Sigmoid colon (tissue), 7 donors: ENCODE measurements around the gene MYEOV. TPM values are rescaled to one million over a fixed set of nuclear protein-coding genes. Genes with fewer than 3 reads are reported as not detected.

ENCODE experiments used
- DNase-seq: peaks from one replicate; pipeline ENCODE4 v3.0.0-alpha.2; 2019
- H3K27ac ChIP-seq, 4 donors: fragments of 200-600 bp; sonication (generic); one replicate each; pipeline ENCODE4 v1.5.1; 2016 to 2019; ENCODE audit warnings: mild to moderate bottlenecking in 1 of 4
- H3K27me3 ChIP-seq, 3 donors: fragments of 200-600 bp; sonication (generic); one replicate each; pipeline ENCODE4 v1.5.1; 2019; ENCODE audit warnings: mild to moderate bottlenecking in 1 of 3
- H3K36me3 ChIP-seq, 4 donors: fragments of 200-600 bp; sonication (generic); one replicate each; pipeline ENCODE4 v1.5.1; 2016 to 2019
- H3K4me1 ChIP-seq, 4 donors: fragments of 200-600 bp; sonication (generic); one replicate each; pipeline ENCODE4 v1.5.1; 2017 to 2019
- H3K4me3 ChIP-seq, 4 donors: fragments of 200-600 bp; sonication (generic); one replicate each; pipeline ENCODE4 v1.5.1; 2017 to 2019; ENCODE audit warnings: mild to moderate bottlenecking in 2 of 4, moderate library complexity in 1 of 4
- H3K9me3 ChIP-seq, 4 donors: fragments of 200-600 bp in 3 of 4; sonication (generic) in 3 of 4; one replicate each; pipeline versions ENCODE4 v1.5.1 to v1.6.1; 2013 to 2019
- CTCF ChIP-seq, 4 experiments: fragments of 450-650 bp in 3 of 4; fragments of 200-600 bp in 1 of 4; IDR thresholded peaks; one replicate each; pipeline ENCODE4 v1.5.1; 2016 to 2019; ENCODE audit warnings: antibody characterized with exemption in 4 of 4, mild to moderate bottlenecking in 3 of 4, moderate library complexity in 2 of 4
- EP300 ChIP-seq, 4 donors: sonication (generic); formaldehyde crosslinking; IDR thresholded peaks; one replicate each; pipeline ENCODE4 v1.6.1; 2017; ENCODE audit warnings: antibody characterized with exemption in 4 of 4
- POLR2A ChIP-seq, 2 donors: fragments of 450-650 bp; IDR thresholded peaks; one replicate each; pipeline ENCODE4 v1.6.1; 2016; ENCODE audit warnings: antibody characterized with exemption in 2 of 2, mild to moderate bottlenecking in 2 of 2, moderate library complexity in 2 of 2
- POLR2AphosphoS5 ChIP-seq, 4 donors: sonication (generic); formaldehyde crosslinking; IDR thresholded peaks; one replicate each; pipeline ENCODE4 v1.6.1; 2017; ENCODE audit warnings: antibody characterized with exemption in 4 of 4
- WGBS, 2 donors: extraction: QIAGEN DNeasy Blood & Tissue Kit; methylation state at CpG; one replicate each; pipeline ENCODE4 v1.1.7; 2013; 5-methylcytosine and 5-hydroxymethylcytosine counted together
- intact Hi-C: fragments of 100-400 bp; cut with DNase I; formaldehyde crosslinking; loops from one replicate; pipeline ENCODE4 v1.15.1; 2023
- polyA plus RNA-seq, 3 donors: library from polyadenylated mRNA; stranded (reverse); fragments of 200-250 nt; gene quantifications; one replicate each; pipeline ENCODE4 v1.2.3, GENCODE V29; 2013
- total RNA-seq, 4 donors: library from RNA; depleted of rRNA; stranded (reverse); fragments of >200 nt; gene quantifications; one replicate each; pipeline ENCODE4 v1.1.0, GENCODE V29; 2016
- donor health status: healthy with polysubstance abuse.
- donor health status: Bipolar disorder and iron deficiency.
- donor health status: healthy.

Gene MYEOV
- total and polyA plus RNA-seq, 7 donors: 1.2 to 11.1 (median 10.1) TPM; not detected in 4

DNA sequence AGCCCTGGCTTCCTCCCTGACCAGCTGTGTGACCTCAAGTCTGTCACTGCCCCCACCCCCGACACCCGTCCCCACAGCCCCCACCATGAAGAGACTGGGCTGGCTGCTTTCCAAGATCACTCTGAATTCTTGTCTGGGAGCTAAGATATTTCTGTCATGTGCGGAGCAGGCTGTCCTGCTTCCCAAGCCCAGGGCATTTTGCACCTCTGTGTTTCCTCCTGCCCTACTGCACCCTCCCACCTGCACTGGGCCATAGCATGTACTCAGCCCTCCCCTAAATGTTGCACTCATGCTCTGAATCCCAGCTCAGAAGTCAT lies 30.3 kb upstream of the MYEOV start:
- WGBS, 2 donors: 73 to 83% methylated on average over 3 of the region's 3 CpGs
- Histone ChIP-seq H3K9me3 (peaks cover 0 to 7% (median 0%) of the 10 kb centered on the region in 4 donors), H3K4me1 (no peaks in the 10 kb centered on the region), H3K36me3 (no peaks in the 10 kb centered on the region), H3K4me3 (no peak overlapping the region), H3K27ac (no peak overlapping the region), H3K27me3 (peaks cover 0 to 4% (median 0%) of the 10 kb centered on the region in 3 donors)
- intact Hi-C loops: no loop called here
- TF ChIP-seq CTCF (IDR thresholded peaks at IDR 0.05) (no peak), EP300 (IDR thresholded peaks at IDR 0.05) (no peak), POLR2A (IDR thresholded peaks at IDR 0.05) (no peak), POLR2AphosphoS5 (IDR thresholded peaks at IDR 0.05) (no peak)
- no peak for DNase-seq

- H3K9me3 ChIP-seq: peaks cover 0 to 7% (median 0%) of the 10 kb centered on the region in 4 donors
- H3K4me1 ChIP-seq: no peaks in the 10 kb centered on the region
- intact Hi-C loops: no loop called here
- H3K27me3 ChIP-seq: peaks cover 0 to 4% (median 0%) of the 10 kb centered on the region in 3 donors
- H3K36me3 ChIP-seq: no peaks in the 10 kb centered on the region
- H3K27ac ChIP-seq: no peak overlapping the region
- WGBS, 2 donors: 91 to 94% methylated on average over 4 of the region's 4 CpGs
- DNase-seq: no peak
- TF ChIP-seq POLR2A (IDR thresholded peaks at IDR 0.05) (no peak), EP300 (IDR thresholded peaks at IDR 0.05) (no peak), CTCF (IDR thresholded peaks at IDR 0.05) (no peak), POLR2AphosphoS5 (IDR thresholded peaks at IDR 0.05) (no peak)
- no peak overlapping the region for H3K4me3 ChIP-seq
Observed at GRCh38 chr11:69264486-69264885, 29.5 kb upstream of the MYEOV start.

- Histone ChIP-seq H3K9me3 (peaks cover 0 to under 1% (median 0%) of the 10 kb centered on the region in 4 donors), H3K27me3 (peaks cover 0 to 4% (median 0%) of the 10 kb centered on the region in 3 donors), H3K4me1 (no peaks in the 10 kb centered on the region), H3K27ac (no peak overlapping the region), H3K36me3 (no peaks in the 10 kb centered on the region), H3K4me3 (no peak overlapping the region)
- TF ChIP-seq EP300 (IDR thresholded peaks at IDR 0.05): no peak
- no peak for TF ChIP-seq POLR2AphosphoS5 (IDR thresholded peaks at IDR 0.05)
- no peak for TF ChIP-seq CTCF (IDR thresholded peaks at IDR 0.05)
- no peak for TF ChIP-seq POLR2A (IDR thresholded peaks at IDR 0.05)
- intact Hi-C loops: no loop called here
- no peak for DNase-seq
- WGBS, 2 donors: 87 to 92% methylated on average over 6 of the region's 6 CpGs
Observed at GRCh38 chr11:69265210-69265609, 28.7 kb upstream of the MYEOV start.

- 77 to 88% methylated on average over 11 of the region's 11 CpGs for WGBS, 2 donors
- H3K4me1 ChIP-seq: no peaks in the 10 kb centered on the region
- DNase-seq: no peak
- H3K27ac ChIP-seq: no peak overlapping the region
- TF ChIP-seq CTCF (IDR thresholded peaks at IDR 0.05) (no peak), POLR2A (IDR thresholded peaks at IDR 0.05) (no peak), EP300 (IDR thresholded peaks at IDR 0.05) (no peak), POLR2AphosphoS5 (IDR thresholded peaks at IDR 0.05) (no peak)
- H3K9me3 ChIP-seq: no peaks in the 10 kb centered on the region
- H3K36me3 ChIP-seq: no peaks in the 10 kb centered on the region
- H3K4me3 ChIP-seq: no peak overlapping the region
- H3K27me3 ChIP-seq: peaks cover 0 to 4% (median 0%) of the 10 kb centered on the region in 3 donors
- intact Hi-C loops: no loop called here
Observed at GRCh38 chr11:69265911-69266510, 27.9 kb upstream of the MYEOV start.

- intact Hi-C loops: no loop called here
- H3K4me3 ChIP-seq: no peak overlapping the region
- H3K27me3 ChIP-seq: peaks cover 0 to 4% (median 0%) of the 10 kb centered on the region in 3 donors
- no peaks in the 10 kb centered on the region for H3K36me3 ChIP-seq
- H3K9me3 ChIP-seq: no peaks in the 10 kb centered on the region
- H3K4me1 ChIP-seq: no peaks in the 10 kb centered on the region
- 89 to 90% methylated on average over 12 of the region's 12 CpGs for WGBS, 2 donors
- DNase-seq: no peak
- TF ChIP-seq POLR2A (IDR thresholded peaks at IDR 0.05): no peak
- TF ChIP-seq POLR2AphosphoS5 (IDR thresholded peaks at IDR 0.05): no peak
- TF ChIP-seq EP300 (IDR thresholded peaks at IDR 0.05): no peak
- no peak for TF ChIP-seq CTCF (IDR thresholded peaks at IDR 0.05)
- no peak overlapping the region for H3K27ac ChIP-seq
Observed at GRCh38 chr11:69267395-69267805, 26.6 kb upstream of the MYEOV start.
